ENCODE measurements around the gene MIEF1. TPM values are rescaled to one million over a fixed set of nuclear protein-coding genes. Genes with fewer than 3 reads are reported as not detected.

Gene MIEF1
- total RNA-seq, 1 experiment from 2014 or later: 34.1 TPM

DNA sequence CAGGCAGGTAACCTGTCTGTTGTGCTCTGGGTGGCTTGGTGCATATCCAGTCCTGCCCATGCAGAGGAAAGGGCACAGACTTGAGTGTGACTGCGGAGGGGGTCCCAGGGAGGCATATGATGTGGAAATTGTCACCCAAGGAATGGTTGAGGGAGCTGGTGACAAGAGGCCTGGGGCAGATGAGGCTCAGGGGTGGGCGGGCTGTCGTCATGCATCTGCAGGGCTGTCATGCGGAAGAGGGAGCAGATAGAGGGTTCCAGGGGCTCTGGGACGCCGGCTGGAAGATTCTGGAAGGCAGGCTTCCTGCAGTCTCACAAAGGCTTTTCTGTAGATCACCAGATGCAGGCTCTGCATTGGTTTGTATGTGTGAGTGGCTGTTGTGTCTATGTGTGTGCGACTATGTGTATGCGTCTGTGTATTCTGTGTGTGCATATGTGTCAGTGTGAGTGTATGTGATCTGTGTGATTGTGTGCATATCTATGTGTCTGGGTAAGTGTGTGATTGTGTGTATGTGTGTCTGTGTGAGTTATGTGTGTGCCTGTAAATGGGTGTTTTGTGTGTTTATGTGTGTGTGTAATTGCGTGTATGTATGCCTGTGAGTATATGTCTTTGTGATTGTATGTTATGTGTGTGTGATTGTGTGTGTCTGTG lies 60.9 kb downstream of the MIEF1 start:
- DNase-seq (ENCODE audit: low read depth, low spot score): no peak
- in situ Hi-C loops (cut with HindIII; ENCODE audit: low pct_unique_long_range_greater_than_20kb, low sequenced_read_pairs): loop anchor here (25.0 kb wide), 1 partner anchor 449 kb away; no protein-coding TSS in a partner anchor

GRCh38 chr22:39563571-39564428 lies 61.7 kb downstream of the MIEF1 start:
- DNase-seq (ENCODE audit: low read depth, low spot score): no peak
- in situ Hi-C loops (cut with HindIII; ENCODE audit: low pct_unique_long_range_greater_than_20kb, low sequenced_read_pairs): loop anchor here (25.0 kb wide), 1 partner anchor 449 kb away; no protein-coding TSS in a partner anchor

GRCh38 chr22:39565414-39565944 lies 63.4 kb downstream of the MIEF1 start:
- no peak for DNase-seq (ENCODE audit: low read depth, low spot score)
- in situ Hi-C loops (cut with HindIII; ENCODE audit: low pct_unique_long_range_greater_than_20kb, low sequenced_read_pairs): loop anchor here (25.0 kb wide), 1 partner anchor 447 kb away; no protein-coding TSS in a partner anchor

- in situ Hi-C loops (cut with HindIII; ENCODE audit: low pct_unique_long_range_greater_than_20kb, low sequenced_read_pairs): loop anchor here (25.0 kb wide), 1 partner anchor 445 kb away; no protein-coding TSS in a partner anchor
- no peak for DNase-seq (ENCODE audit: low read depth, low spot score)
Observed at GRCh38 chr22:39567135-39567946, 65.3 kb downstream of the MIEF1 start.

Other genes with a start within 250 kb of the MIEF1 start
- gene RPL3, start 182.7 kb upstream of the MIEF1 start, total RNA-seq (2014; rRNA removed; shearing (Covaris generic)): 3,161 and 3,465 TPM in 2 replicates
- 29.6 and 30.1 TPM in 2 replicates for gene SYNGR1, start 152.3 kb upstream of the MIEF1 start, total RNA-seq (2014; rRNA removed; shearing (Covaris generic))
- 14.5 and 16.6 TPM in 2 replicates for gene TAB1, start 102.5 kb upstream of the MIEF1 start, total RNA-seq (2014; rRNA removed; shearing (Covaris generic))
- 0.90 and 0.98 TPM in 2 replicates for gene MGAT3, start 45.3 kb upstream of the MIEF1 start, total RNA-seq (2014; rRNA removed; shearing (Covaris generic))
- gene ATF4, start 18.3 kb downstream of the MIEF1 start, total RNA-seq (2014; rRNA removed; shearing (Covaris generic)): 794 and 900 TPM in 2 replicates
- 173 and 176 TPM in 2 replicates for gene RPS19BP1, start 30.5 kb downstream of the MIEF1 start, total RNA-seq (2014; rRNA removed; shearing (Covaris generic))
- not detected in 2 replicates for gene CACNA1I, start 68.5 kb downstream of the MIEF1 start, total RNA-seq (2014; rRNA removed; shearing (Covaris generic))